Ascending aorta (tissue), 2 donors: ENCODE measurements around the gene CYREN. TPM values are rescaled to one million over a fixed set of nuclear protein-coding genes. Genes with fewer than 3 reads are reported as not detected.
A peak's percentile ranks its signal among the peaks of the same experiment; 100 is the strongest.
"Not testable (repeated sequence)": the region's sequence is repeated elsewhere in the genome, so short reads cannot be mapped to it uniquely, and the experiment has no call there.

ENCODE experiments used
- DNase-seq, 2 donors: peaks; one replicate each; pipeline ENCODE4 v3.0.0-alpha.2; 2019; ENCODE audit warnings: low spot score in 2 of 2
- H3K27ac ChIP-seq, 2 donors: fragments of 200-600 bp; sonication (generic); one replicate each; pipeline ENCODE4 v1.5.1; 2016 to 2017; ENCODE audit warnings: mild to moderate bottlenecking in 1 of 2
- H3K27me3 ChIP-seq: fragments of 200-600 bp; sonication (generic); one replicate; pipeline ENCODE4 v1.5.1; 2017
- H3K36me3 ChIP-seq, 2 donors: fragments of 200-600 bp; sonication (generic); one replicate each; pipeline ENCODE4 v1.5.1; 2016
- H3K4me1 ChIP-seq, 2 donors: fragments of 200-600 bp; sonication (generic); one replicate each; pipeline ENCODE4 v1.5.1; 2016 to 2017; ENCODE audit warnings: mild to moderate bottlenecking in 1 of 2
- H3K4me3 ChIP-seq, 2 donors: fragments of 200-600 bp; sonication (generic); one replicate each; pipeline ENCODE4 v1.5.1; 2016 to 2017; ENCODE audit warnings: mild to moderate bottlenecking in 1 of 2
- H3K9me3 ChIP-seq, 2 donors: fragments of 200-600 bp; sonication (generic); one replicate each; pipeline ENCODE4 v1.5.1; 2016
- CTCF ChIP-seq, 3 experiments: fragments of 200-600 bp in 2 of 3; fragments of 450-650 bp in 1 of 3; sonication (generic) in 2 of 3; IDR thresholded peaks; one replicate each; pipeline ENCODE4 v1.5.1; 2016 to 2019; ENCODE audit warnings: antibody characterized with exemption in 3 of 3, mild to moderate bottlenecking in 1 of 3, moderate library complexity in 1 of 3
- intact Hi-C: fragments of 100-400 bp; cut with DNase I; formaldehyde crosslinking; loops from one replicate; pipeline ENCODE4 v1.15.1; 2023
- total RNA-seq: library from RNA; depleted of rRNA; stranded (reverse); fragments of >200 nt; gene quantifications from one replicate; pipeline ENCODE4 v1.1.0, GENCODE V29; 2016

CYREN gene
- total RNA-seq, 1 donor from 2014 or later = 21.6 TPM

DNA sequence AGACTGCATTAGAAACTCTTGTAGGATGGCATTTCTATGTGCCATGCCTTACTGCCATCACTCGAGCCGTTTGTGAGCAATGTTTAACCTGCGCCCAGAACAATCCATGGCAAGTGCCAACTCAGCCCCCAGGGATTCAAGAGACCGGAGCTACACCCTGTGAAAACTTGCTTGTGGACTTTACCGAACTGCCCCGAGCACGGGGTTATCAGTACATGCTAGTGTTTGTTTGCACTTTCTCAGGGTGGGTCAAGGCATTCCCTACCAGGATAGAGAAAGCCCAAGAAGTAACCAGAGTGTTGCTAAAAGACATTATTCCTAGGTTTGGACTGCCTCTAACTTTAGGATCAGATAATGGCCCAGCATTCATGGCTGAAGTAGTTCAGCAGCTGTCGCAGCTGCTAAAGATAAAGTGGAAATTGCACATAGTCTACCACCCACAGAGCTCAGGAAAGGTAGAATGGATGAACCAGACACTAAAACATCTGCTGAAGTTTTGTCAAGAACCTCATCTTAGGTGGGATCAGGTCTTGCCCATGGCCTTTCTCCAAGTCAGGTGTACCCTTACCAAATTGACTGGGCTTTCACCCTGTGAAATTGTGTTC lies 8.9 kb upstream of the CYREN start:
- TF ChIP-seq CTCF (IDR thresholded peaks at IDR 0.05) = no peak
- Histone ChIP-seq H3K27me3 (no peaks in the 10 kb centered on the region), H3K4me3 (no peak overlapping the region), H3K9me3 (peaks cover 10 to 26% of the 10 kb centered on the region in 2 donors), H3K36me3 (peaks cover 18 to 43% of the 10 kb centered on the region in 2 donors), H3K27ac (no peak overlapping the region), H3K4me1 (no peaks in the 10 kb centered on the region)
- peak in 1 of 2 donors; percentile 48 for DNase-seq
- intact Hi-C loops = loop anchor here (10.0 kb wide), 1 partner anchor 385 kb away; no protein-coding TSS in a partner anchor

GRCh38 chr7:135178364-135178763 lies 7.9 kb upstream of the CYREN start:
- DNase-seq = peak in 1 of 2 donors; percentile 28
- Histone ChIP-seq H3K27me3 (no peaks in the 10 kb centered on the region), H3K36me3 (peaks cover 9 to 32% of the 10 kb centered on the region in 2 donors), H3K4me3 (no peak overlapping the region), H3K9me3 (peaks cover 10 to 26% of the 10 kb centered on the region in 2 donors), H3K27ac (no peak overlapping the region), H3K4me1 (no peaks in the 10 kb centered on the region)
- intact Hi-C loops = loop anchor here (10.0 kb wide), 1 partner anchor 384 kb away; no protein-coding TSS in a partner anchor
- no peak for TF ChIP-seq CTCF (IDR thresholded peaks at IDR 0.05)

- Histone ChIP-seq H3K36me3 (peaks cover 4 to 20% of the 10 kb centered on the region in 2 donors), H3K27me3 (no peaks in the 10 kb centered on the region), H3K4me1 (no peaks in the 10 kb centered on the region), H3K27ac (no peak overlapping the region), H3K9me3 (peaks cover 8 to 19% of the 10 kb centered on the region in 2 donors), H3K4me3 (no peak overlapping the region)
- DNase-seq = no peak
- intact Hi-C loops = loop anchor here (10.0 kb wide), 1 partner anchor 382 kb away; no protein-coding TSS in a partner anchor
- no peak for TF ChIP-seq CTCF (IDR thresholded peaks at IDR 0.05)
Observed at GRCh38 chr7:135177028-135177696, 6.7 kb upstream of the CYREN start.

DNA sequence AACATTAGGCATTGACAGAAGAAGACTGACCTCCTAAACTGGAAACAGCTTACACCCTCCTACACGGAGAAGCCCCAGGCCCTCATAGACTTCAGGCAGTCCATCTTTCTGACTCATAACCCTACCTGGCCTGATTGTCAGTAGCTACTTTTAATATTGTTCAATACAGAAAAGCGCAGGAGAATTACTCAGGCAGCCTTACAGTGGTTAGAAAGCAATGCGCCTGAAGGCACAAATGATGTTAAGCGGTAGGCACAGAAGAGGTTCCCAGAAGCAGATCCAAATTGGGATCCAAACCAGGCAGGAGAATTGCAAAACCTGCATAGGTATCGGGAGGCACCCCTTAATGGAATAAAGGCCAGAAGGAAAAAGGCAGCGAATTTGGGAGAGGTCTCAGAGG lies 5.4 kb upstream of the CYREN start:
- Histone ChIP-seq H3K27me3 (no peaks in the 10 kb centered on the region), H3K27ac (no peak overlapping the region), H3K4me1 (peaks cover 0 to 8% of the 10 kb centered on the region in 2 donors), H3K9me3 (peaks cover 2 to 7% of the 10 kb centered on the region in 2 donors), H3K4me3 (no peak overlapping the region), H3K36me3 (peaks cover 0 to 8% of the 10 kb centered on the region in 2 donors)
- intact Hi-C loops = loop anchor here (10.0 kb wide), 1 partner anchor 381 kb away; no protein-coding TSS in a partner anchor
- TF ChIP-seq CTCF (IDR thresholded peaks at IDR 0.05) = no peak
- no peak for DNase-seq

GRCh38 chr7:135174941-135175340 lies 4.4 kb upstream of the CYREN start:
- no peaks in the 10 kb centered on the region for H3K9me3 ChIP-seq
- H3K36me3 ChIP-seq = peaks cover 0 to under 1% of the 10 kb centered on the region in 2 donors
- no peak overlapping the region for H3K27ac ChIP-seq
- intact Hi-C loops = loop anchor here (5.0 to 10.0 kb wide), 3 partner anchors 77 to 380 kb away; no protein-coding TSS in a partner anchor
- DNase-seq = no peak
- H3K4me1 ChIP-seq = peaks cover under 1 to 8% of the 10 kb centered on the region in 2 donors
- H3K27me3 ChIP-seq = no peaks in the 10 kb centered on the region
- no peak for TF ChIP-seq CTCF (IDR thresholded peaks at IDR 0.05)
- no peak overlapping the region for H3K4me3 ChIP-seq

GRCh38 chr7:135173916-135174315 lies 3.4 kb upstream of the CYREN start:
- intact Hi-C loops = loop anchor here (5.0 to 10.0 kb wide), 3 partner anchors 78 to 379 kb away; no protein-coding TSS in a partner anchor
- not testable (repeated sequence) for DNase-seq
- H3K4me1 ChIP-seq = peaks cover 11 to 17% of the 10 kb centered on the region in 2 donors

DNA sequence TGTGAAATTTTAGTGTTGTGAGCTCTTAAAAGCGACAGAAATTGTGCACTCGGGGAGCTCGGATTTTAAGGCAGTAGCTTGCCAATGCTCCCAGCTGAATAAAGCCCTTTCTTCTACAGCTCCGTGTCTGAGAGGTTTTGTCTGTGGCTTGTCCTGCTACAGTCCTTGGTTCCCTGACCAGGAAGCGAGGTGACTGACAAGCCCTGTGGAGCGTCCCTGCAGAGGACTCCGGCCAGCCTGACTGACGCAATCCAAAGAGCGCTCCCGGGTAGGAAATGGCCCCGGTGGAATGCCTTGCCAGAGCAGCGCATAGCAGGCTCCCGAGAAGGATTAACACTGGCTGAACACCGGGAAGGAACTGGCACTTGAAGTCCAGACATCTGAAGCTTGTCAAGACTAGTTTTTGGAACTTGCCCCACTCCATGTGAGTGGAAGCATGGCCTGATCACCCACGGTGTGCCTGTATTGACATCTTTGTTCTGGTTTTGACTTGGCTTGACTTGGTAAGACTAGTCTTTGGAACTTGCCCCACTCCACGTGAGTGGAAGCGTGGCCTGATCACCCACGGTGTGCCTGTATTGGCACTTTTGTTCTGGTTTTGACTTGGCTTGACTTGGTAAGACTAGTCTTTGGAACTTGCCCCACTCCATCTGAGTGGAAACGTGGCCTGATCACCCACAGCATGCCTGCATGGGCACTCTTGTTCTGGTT lies 1.2 kb upstream of the CYREN start:
- DNase-seq = peak in 1 of 2 donors; percentile 87
- H3K9me3 ChIP-seq, H3K27me3 ChIP-seq: not testable (repeated sequence)
- H3K4me3 ChIP-seq = peak overlapping the region; percentile 68 to 92
- intact Hi-C loops = loop anchor here (2.0 to 10.0 kb wide), 4 partner anchors 81 to 481 kb away; no protein-coding TSS in a partner anchor
- H3K4me1 ChIP-seq = peaks cover 15 to 27% of the 10 kb centered on the region in 2 donors
- peaks cover 12 to 18% of the 10 kb centered on the region in 2 donors for H3K36me3 ChIP-seq
- H3K27ac ChIP-seq = peak overlapping the region; percentile 95 to 98

More at GRCh38 chr7:135173916-135174315, 3.4 kb upstream of the CYREN start:
- H3K27me3 ChIP-seq, H3K4me3 ChIP-seq, H3K27ac ChIP-seq, H3K9me3 ChIP-seq, H3K36me3 ChIP-seq: not testable (repeated sequence)

- Histone ChIP-seq H3K36me3 (peaks cover 17 to 25% of the 10 kb centered on the region in 2 donors), H3K4me1 (peaks cover 15 to 27% of the 10 kb centered on the region in 2 donors), H3K27ac (peak overlapping the region; percentile 95 to 98), H3K4me3 (peak overlapping the region; percentile 68 to 92)
- not testable (repeated sequence) for DNase-seq, H3K9me3 ChIP-seq, H3K27me3 ChIP-seq
- intact Hi-C loops = loop anchor here (1.0 to 10.0 kb wide), 8 partner anchors 24 to 525 kb away; partner anchors contain the start of genes AGBL3, BPGM and WDR91
Observed at GRCh38 chr7:135170998-135171481, 533 bp upstream of the CYREN start.
